NCI-H446 (cell line): ENCODE data around the gene BEND3.

Experiments
- DNase-seq, 2 experiments: peaks; one replicate each; lab custom pipeline; 2025; lab: John Stamatoyannopoulos, UW

BEND3 gene

DNA sequence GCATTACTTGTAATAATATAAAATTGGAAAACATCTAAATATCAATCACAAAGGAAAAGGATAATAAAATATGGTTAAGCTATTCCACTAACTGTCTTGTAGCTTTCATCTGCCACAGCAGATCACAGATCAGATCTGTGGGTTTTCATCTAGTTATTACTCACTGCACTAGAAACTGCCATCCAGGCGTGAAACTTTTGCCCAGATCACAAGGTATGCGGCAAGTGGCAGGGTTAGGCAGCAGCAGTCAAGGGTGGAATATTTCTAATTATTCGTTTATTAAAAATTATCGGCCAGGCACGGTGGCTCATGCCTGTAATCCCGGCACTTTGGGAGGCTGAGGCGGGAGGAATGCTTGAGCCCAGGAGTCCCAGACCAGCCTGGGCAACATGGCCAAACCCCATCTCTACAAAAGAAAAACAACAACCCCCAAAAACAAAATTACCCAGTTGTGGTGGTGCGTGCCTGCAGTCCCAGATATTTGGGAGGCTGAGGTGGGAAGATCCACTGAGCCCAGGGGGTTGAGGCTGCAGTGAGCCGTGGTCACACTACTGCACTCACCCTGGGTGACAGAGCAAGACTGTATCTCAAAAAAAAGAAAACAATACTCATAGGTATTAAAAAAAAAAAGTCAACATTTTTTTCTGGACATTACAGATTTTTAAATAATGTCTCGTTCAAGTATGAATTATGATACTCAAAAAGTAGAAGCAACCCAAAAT lies 32.1 kb downstream of the BEND3 start:
- no peak for DNase-seq

- no peak for DNase-seq
These were observed 33.3 kb downstream of the BEND3 start for GRCh38 chr6:107082045-107082444.

- DNase-seq = no peak
These were observed 35.3 kb downstream of the BEND3 start for GRCh38 chr6:107080036-107080435.

DNA sequence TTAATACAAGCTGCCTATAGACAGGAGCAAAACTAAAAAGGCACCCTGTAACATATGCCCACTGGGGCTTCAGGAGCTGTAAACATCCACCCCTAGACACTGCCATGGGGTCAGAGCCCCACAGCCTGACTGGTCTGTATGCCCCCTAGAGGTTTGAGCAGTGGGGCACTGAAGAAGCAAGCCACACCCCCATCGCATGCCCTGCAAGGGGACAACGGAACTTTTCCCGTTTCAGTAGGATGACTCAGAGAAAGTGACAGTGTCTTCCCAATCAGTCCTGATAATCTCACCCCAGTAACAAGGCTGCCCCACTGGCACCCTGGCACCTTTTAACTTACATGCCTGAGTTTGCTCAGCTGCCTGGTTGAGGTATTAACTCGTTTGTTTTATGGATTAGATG lies 35.9 kb downstream of the BEND3 start:
- DNase-seq = no peak

DNA sequence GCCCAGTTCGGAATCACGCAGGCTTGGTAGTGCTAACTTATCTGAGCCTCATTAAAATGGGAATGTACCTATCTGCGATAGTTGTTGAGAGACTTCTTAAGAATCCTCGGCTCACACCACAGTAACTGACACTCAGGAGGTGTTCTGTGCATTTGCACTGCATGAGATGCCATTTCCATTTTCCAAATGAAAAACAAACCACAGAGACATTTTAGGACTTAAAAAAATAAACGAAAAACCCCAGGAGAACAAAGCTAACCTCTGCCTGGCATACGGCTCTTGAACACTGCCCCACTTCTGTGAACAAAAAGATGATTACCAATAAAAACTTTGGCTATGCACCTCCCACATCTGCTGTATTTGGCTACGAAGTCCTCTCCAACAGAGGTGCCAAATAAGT lies 37.6 kb downstream of the BEND3 start:
- peak; percentile 3 to 45 for DNase-seq

DNA sequence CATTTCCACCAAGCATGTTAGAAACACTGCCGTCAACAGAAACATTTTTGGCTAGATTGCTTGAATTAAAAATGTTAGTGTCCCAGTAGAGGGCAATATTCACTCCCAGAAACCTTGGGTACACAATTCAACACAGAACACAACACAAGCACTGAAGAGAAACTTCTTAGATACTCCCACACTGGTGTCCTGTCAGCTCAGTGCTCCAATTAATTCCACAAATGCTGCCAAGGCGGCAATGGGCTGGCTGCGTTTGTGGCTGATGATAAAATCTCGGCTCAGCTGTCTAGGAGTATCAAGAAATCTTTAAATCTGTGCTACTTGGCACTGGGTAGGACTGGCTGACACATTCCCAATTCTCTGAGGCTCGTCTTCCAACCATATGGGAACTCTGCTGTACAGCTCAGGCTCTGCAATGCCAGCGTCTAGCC lies 39.3 kb downstream of the BEND3 start:
- DNase-seq = peak; percentile 64 to 84

DNA sequence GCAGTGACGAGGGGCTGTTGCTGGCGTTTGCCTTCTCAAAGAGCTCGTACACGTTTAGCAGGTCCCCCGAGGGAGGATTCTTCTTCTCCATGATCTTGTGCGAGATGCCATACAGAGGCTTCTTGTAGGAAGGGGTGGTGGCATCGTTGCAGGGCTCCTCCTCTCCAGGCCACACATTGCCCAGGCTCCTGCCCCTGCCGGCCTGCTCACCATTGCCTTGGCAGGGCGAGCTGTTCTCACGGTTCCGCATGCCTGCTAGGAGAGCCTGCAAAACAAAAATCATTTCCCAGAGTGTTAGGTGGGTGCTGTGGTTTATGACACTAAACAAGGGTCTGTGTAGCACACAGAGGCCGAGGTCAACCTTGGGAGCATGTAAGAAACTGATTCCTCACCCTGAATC lies 44.6 kb downstream of the BEND3 start:
- no peak for DNase-seq

- no peak for DNase-seq
These were observed 45.4 kb downstream of the BEND3 start for GRCh38 chr6:107069631-107070548.

DNA sequence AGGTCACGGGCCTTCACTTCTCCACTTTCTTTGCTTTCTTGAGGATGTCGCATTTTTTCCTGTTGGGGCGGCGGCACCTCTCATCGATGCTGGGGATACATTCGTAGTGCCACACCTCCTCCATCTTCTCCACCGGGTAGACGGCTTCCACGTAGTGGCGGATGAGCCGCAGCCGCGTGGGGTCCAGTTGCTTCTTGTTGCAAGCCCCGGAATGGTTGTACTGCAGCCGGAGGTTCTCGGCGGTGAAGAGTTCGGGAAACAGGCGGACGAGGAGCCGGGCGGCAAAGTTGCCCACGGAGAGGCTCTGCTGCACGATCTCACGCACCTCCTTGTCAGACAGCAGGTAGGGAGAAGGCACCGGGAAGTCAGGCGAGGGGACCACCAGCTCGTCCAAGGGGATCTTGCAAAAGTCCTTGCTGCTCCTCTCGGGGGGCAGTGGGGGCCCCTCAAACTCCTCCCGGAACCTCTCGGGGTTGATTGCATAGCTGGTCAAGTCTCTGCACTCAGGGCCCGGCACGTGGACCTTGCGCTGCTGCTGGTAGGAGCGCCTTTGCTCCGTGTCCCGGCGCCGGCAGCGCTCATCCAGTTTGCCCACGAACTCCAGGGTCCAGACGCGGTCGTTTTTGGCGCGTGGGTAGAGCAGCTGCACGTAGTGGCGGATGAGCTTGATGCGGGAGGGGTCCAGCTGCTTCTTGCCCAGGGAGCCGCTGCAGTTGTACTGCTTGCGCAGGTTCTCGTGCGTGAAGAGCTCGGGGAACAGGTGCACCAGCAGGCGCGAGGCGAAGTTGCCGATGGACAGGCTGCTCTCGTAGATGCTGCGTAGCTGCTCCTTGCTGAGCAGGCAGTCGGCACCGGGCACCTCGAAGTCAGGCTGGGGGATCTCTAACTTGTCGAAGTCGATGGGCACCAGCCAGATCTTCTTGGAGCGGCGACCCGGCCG lies 46.4 kb downstream of the BEND3 start:
- DNase-seq = no peak

DNA sequence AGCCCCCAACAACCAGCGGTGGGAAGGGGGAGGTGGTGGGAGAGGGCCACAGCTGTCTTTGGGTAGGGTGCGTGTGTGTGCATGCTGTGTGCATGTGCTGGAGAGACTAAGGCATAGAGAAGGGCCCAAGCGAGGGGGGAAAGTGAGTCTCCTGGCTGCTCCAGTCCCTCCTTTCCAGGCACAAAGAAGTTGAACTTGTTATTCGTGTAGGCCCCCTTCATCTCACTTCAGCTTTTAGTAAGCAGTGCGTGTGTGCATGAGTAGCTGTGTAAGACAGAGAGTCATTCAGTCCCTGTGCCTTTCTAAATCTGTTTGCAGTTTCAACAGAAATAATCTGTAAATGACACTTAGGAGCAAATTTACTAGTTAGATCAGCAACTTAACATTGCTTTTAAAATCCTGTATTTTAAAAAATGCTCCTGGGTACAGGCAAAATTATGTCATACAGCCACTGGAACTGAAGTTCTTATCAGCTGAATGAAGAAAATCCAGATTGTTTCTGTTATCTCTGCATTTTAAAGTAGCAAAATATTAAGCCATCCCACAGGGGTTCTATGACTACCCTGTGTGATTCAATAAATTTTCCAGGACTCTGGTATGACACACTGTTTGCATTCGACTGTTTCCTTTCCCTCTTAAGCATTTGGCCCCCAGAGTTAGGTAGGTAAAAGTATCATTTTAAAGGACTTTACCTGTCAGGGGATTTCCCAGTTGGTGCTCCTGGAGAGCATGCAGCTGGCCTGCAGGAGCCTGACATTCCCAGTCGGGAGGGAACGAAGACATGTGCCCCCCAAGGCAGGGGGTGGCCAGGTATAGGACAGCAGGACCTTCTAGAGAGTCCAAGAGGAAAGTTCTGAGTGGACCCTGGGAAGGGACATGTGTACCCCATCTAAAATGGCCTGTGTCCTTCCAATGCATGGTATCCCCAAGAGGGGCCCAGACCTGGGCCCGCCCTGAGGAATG lies 48.3 kb downstream of the BEND3 start:
- no peak for DNase-seq

DNA sequence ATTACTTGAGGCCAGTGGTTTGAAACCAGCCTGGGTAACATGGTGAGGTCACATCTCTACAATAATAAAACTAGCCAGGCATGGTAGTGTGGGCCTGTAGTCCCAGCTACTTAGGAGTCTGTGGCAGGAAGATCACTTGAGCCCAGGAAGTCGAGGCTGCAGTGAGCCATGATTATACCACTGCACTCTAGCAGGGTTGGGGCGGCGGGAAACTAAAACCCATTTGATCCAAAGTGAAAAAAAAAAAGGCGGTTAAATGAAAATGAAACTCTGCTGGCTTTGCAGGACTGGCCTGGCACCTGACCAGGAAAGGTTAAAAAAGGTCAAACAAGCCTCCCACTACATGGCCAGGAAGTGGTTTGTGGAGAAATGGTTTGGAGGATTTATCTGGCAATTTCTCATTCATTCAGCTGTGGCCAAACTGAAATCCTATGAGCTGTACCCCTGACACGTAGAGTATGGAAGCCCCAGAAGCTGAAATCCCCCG lies 50.7 kb downstream of the BEND3 start:
- no peak for DNase-seq

DNA sequence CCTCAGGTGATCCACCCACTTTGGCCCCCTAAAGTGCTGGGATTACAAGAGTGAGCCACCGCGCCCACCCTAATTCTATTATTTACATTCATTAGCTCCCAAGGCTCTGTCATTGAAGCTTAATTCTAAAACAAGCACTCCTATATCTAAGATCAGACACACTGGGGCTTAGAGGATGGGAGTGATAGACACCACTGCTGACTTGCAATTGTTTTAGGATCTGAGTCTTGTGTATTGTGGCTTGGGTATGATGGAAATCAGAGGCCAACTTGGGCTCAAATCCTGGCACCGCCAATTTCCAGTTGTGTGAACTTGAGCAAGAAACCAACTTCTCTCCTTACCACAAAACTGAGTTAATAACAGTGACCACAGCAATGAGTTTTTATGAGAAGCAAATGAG lies 52.6 kb downstream of the BEND3 start:
- no peak for DNase-seq

GRCh38 chr6:107061125-107062020 lies 53.9 kb downstream of the BEND3 start:
- DNase-seq = no peak

DNA sequence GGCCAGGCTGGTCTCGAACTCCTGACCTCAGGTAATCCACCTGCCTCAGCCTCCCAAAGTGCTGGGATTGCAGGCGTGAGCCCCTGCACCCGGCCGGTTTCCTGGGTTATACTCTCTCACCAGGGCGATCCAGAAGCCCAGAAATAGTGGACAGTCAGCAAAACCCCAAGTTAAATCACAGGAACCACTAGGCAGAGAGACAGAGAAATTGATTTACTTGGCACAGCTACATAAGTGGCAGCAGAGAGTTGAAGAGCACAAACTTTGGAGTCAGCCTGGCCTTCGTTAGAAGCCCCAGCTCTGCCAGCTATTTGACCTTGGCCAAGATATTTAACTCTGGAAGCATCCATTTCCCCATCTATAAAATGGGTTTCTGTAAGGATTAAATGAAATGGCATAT lies 54.6 kb downstream of the BEND3 start:
- no peak for DNase-seq

GRCh38 chr6:107059606-107060005 lies 55.7 kb downstream of the BEND3 start:
- no peak for DNase-seq

- DNase-seq = no peak
These were observed 57.6 kb downstream of the BEND3 start for GRCh38 chr6:107057679-107058078.

DNA sequence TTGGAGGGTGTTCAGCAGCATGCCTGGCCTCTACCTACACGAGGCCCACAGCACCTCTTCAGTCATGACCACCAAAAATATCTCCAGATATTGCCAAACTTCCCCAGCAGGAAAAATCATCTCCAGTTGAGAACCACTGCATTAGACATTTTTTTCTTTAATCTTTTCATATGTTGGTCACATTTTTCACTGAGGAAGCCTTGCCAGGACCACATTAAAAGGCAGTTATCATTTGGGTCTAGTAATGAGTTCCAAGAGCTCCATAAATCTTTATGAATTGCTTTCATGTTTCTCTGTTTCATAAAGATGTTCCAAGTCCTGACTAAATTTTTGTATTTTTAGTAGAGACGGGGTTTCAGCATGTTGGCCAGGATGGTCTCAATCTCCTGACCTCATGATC lies 58.5 kb downstream of the BEND3 start:
- DNase-seq = no peak

DNA sequence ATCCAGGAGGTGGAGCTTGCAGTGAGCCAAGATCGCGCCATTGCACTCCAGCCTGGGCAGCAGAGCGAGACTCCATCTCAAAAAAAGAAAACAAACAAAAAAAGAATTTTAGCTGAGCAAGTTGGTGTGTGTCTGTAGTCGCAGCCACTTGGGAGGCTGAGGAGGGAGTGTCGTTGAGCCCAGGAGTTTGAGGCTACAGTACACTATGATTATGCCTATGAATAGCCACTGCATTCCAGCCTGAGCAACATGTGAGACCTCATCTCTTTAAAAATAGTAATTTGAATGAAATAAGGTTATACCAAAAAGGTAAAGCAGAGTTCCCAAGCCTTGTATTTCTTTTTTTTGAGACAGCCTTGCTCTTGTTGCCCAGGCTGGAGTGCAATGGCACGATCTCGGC lies 67.5 kb downstream of the BEND3 start:
- no peak for DNase-seq

- DNase-seq = no peak
These were observed 69.3 kb downstream of the BEND3 start for GRCh38 chr6:107045826-107046675.
